Measurements from ENCODE around the gene POM121C. TPM values are rescaled to one million over a fixed set of nuclear protein-coding genes. Genes with fewer than 3 reads are reported as not detected.
"Not testable (repeated sequence)": the region's sequence is repeated elsewhere in the genome, so short reads cannot be mapped to it uniquely, and the experiment has no call there.

Gene POM121C
- total and polyA plus RNA-seq, 11 donors, result 10.0 to 33.2 (median 19.3) TPM

- Histone ChIP-seq H3K36me3 (peaks cover 0 to 14% (median 7%) of the 10 kb centered on the region in 9 donors), H3K9me3 (no peaks in the 10 kb centered on the region), H3K27me3 (no peaks in the 10 kb centered on the region), H3K4me1 (peaks cover 0 to 21% (median 7%) of the 10 kb centered on the region in 12 donors), H3K27ac (no peak overlapping the region), H3K4me3 (no peak overlapping the region)
- no peak for DNase-seq
- TF ChIP-seq CTCF (IDR thresholded peaks at IDR 0.05), result no peak
- TF ChIP-seq POLR2A (IDR thresholded peaks at IDR 0.05), result no peak
- ATAC-seq, result no peak
- intact Hi-C loops (cut with DNase I), result loop anchor here in 4 of 10 donors (5.0 to 10.0 kb wide), 3 partner anchors 73 to 233 kb away; no protein-coding TSS in a partner anchor
- 49 to 66% (median 61%) methylated on average over 5 to 6 of the region's 6 CpGs for WGBS, 4 donors
Measured at GRCh38 chr7:75531359-75531821, 45.3 kb upstream of the POM121C start.

GRCh38 chr7:75527224-75527722 is 41.2 kb upstream of the POM121C start:
- not testable (repeated sequence) for ATAC-seq, H3K27me3 ChIP-seq, H3K9me3 ChIP-seq
- DNase-seq, result peak in 1 of 5 donors; percentile 26
- Histone ChIP-seq H3K4me3 (peak overlapping the region; percentile 64 to 98 (median 88)), H3K36me3 (peaks cover 0 to 40% (median 31%) of the 10 kb centered on the region in 9 donors), H3K27ac (peak overlapping the region; percentile 67 to 92 (median 88)), H3K4me1 (peaks cover 0 to 24% (median 11%) of the 10 kb centered on the region in 12 donors)
- intact Hi-C loops (cut with DNase I), result loop anchor here in 1 of 10 donors (5.0 kb wide), 1 partner anchor 40 kb away; the partner anchor contains the start of gene POM121C
- 0 to 2% (median 1%) methylated on average over 26 to 37 of the region's 37 CpGs for WGBS, 4 donors

- H3K4me1 ChIP-seq, result peaks cover 0 to 11% (median 7%) of the 10 kb centered on the region in 12 donors
- H3K4me3 ChIP-seq; intact Hi-C loops (cut with DNase I); ATAC-seq; DNase-seq; H3K27me3 ChIP-seq; H3K27ac ChIP-seq: not testable (repeated sequence)
- peaks cover 0 to 80% (median 50%) of the 10 kb centered on the region in 9 donors for H3K36me3 ChIP-seq
- peaks cover 0 to 18% (median 0%) of the 10 kb centered on the region in 12 donors for H3K9me3 ChIP-seq
Measured at GRCh38 chr7:75521727-75522126, 35.6 kb upstream of the POM121C start.

- ATAC-seq; H3K4me3 ChIP-seq; H3K27me3 ChIP-seq; H3K4me1 ChIP-seq; intact Hi-C loops (cut with DNase I); DNase-seq; H3K27ac ChIP-seq: not testable (repeated sequence)
- 59 to 65% (median 63%) methylated on average over 2 of the region's 2 CpGs for WGBS, 4 donors
- H3K9me3 ChIP-seq, result peaks cover 0 to 18% (median 0%) of the 10 kb centered on the region in 12 donors
- peaks cover 0 to 79% (median 50%) of the 10 kb centered on the region in 9 donors for H3K36me3 ChIP-seq
Measured at GRCh38 chr7:75518842-75519241, 32.7 kb upstream of the POM121C start.

GRCh38 chr7:75509033-75509432 is 22.9 kb upstream of the POM121C start:
- WGBS, 4 donors, result 76 to 100% methylated on average over 2 of the region's 4 CpGs; no CpG with 5 or more reads in 2 of the 4 donors
- intact Hi-C loops (cut with DNase I); ATAC-seq: not testable (repeated sequence)

GRCh38 chr7:75492020-75492419 is 5.9 kb upstream of the POM121C start, which contains the start of gene SPDYE5:
Gene SPDYE5 (plus strand): TSS chr7:75492320. CDS start chr7:75494048, 1,728 bp downstream.
- intact Hi-C loops (cut with DNase I); H3K27me3 ChIP-seq; H3K36me3 ChIP-seq; ATAC-seq; H3K9me3 ChIP-seq; DNase-seq; H3K4me1 ChIP-seq; H3K27ac ChIP-seq; H3K4me3 ChIP-seq: not testable (repeated sequence)
- WGBS, 4 donors, result 78 to 88% (median 87%) methylated on average over 5 to 6 of the region's 6 CpGs

More at GRCh38 chr7:75509033-75509432, 22.9 kb upstream of the POM121C start:
- H3K4me1 ChIP-seq, H3K4me3 ChIP-seq, H3K27ac ChIP-seq, DNase-seq, H3K27me3 ChIP-seq, H3K9me3 ChIP-seq: not testable (repeated sequence)
- peaks cover 0 to 33% (median 15%) of the 10 kb centered on the region in 9 donors for H3K36me3 ChIP-seq

- Histone ChIP-seq H3K27ac (peak overlapping the region; percentile 69 to 92 (median 86)), H3K36me3 (peaks cover 0 to 21% (median 4%) of the 10 kb centered on the region in 9 donors), H3K4me3 (peak overlapping the region; percentile 53 to 89 (median 81))
- not testable (repeated sequence) for H3K9me3 ChIP-seq, H3K4me1 ChIP-seq, H3K27me3 ChIP-seq, ATAC-seq
- WGBS, 4 donors, result 0 to 1% (median 1%) methylated on average over 7 to 32 of the region's 32 CpGs
- intact Hi-C loops (cut with DNase I), result loop anchor here in 1 of 10 donors (5.0 kb wide), 1 partner anchor 42 kb away; no protein-coding TSS in a partner anchor
- DNase-seq, result peak in 2 of 5 donors; percentile 20 to 21
Measured at GRCh38 chr7:75485355-75485978, 632 bp downstream of the POM121C start.

- DNase-seq; H3K27ac ChIP-seq; ATAC-seq; H3K9me3 ChIP-seq; H3K4me3 ChIP-seq; H3K27me3 ChIP-seq; intact Hi-C loops (cut with DNase I): not testable (repeated sequence)
- peaks cover 0 to 25% (median 4%) of the 10 kb centered on the region in 9 donors for H3K36me3 ChIP-seq
- peaks cover 0 to 16% (median 0%) of the 10 kb centered on the region in 12 donors for H3K4me1 ChIP-seq
Measured at GRCh38 chr7:75480313-75480712, 5.8 kb downstream of the POM121C start.

GRCh38 chr7:75477457-75477856 is 8.6 kb downstream of the POM121C start:
- intact Hi-C loops (cut with DNase I); H3K9me3 ChIP-seq; ATAC-seq; H3K27me3 ChIP-seq; H3K4me3 ChIP-seq; DNase-seq: not testable (repeated sequence)
- Histone ChIP-seq H3K4me1 (peaks cover 0 to 10% (median 0%) of the 10 kb centered on the region in 12 donors), H3K27ac (peak overlapping the region in 2 of 12 donors; percentile 8 to 41), H3K36me3 (peaks cover 0 to 40% (median 24%) of the 10 kb centered on the region in 9 donors)

Measured in heart left ventricle (tissue), 16 donors.